HFF-Myc (cell line): ENCODE data around the gene OR2T10.
"Not testable (repeated sequence)": the region's sequence is repeated elsewhere in the genome, so short reads cannot be mapped to it uniquely, and the experiment has no call there.

Experiments used
- DNase-seq: peaks from one replicate; pipeline ENCODE4 v3.0.0-alpha.2; 2011; ENCODE audit warnings: low read depth; ENCODE audit errors: extremely low read depth
- H3K4me3 ChIP-seq: replicated peaks from 2 replicates; pipeline ENCODE4 v1.5.1; 2011; ENCODE audit warnings: low read depth, mild to moderate bottlenecking, control low read depth, low read length

Gene OR2T10

DNA sequence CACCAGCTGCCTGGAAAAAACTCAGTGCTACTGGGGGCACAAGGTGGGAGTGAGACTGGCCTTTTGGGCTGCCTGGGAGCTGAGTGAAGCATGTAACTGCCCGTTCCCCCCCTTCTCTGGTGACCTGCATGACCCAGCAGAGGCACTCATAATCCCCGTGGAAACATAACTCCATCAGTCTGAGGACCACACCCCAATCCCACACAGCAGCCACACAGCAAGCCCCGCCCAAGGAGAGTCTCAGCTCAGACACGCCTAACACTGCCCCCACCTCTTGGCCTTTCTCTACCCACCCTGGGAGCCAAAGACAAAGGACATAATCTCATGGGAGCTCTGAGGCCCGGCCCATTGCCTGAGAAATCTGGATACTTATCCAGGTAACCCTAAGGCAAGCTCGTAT, 46.5 kb downstream of the OR2T10 start:
- H3K4me3 ChIP-seq, DNase-seq: not testable (repeated sequence)

DNA sequence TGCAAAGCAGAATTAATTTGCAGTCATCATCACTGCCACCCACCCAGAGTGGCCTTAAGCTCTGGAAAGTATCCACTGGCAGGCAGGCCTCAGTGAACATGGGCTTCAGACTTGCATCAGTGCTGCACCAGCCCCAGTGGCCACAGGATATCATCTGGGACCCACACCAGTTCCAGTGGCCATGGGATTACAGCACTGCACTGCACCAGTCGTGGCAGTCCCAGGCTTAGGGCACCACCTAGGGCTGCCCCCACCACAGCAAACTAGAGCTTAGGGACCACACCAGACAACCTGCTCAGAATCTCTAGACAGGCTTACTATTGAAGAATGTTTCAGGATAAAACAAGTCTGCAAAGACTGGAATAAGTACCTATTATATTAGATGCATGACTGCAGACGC, 50.1 kb downstream of the OR2T10 start:
- not testable (repeated sequence) for DNase-seq, H3K4me3 ChIP-seq
